H1 (cell line): ENCODE measurements around the gene RNF182.

Experiments used
- ATF2 ChIP-seq: IDR thresholded peaks from 2 replicates; pipeline ENCODE4 v1.6.1; 2012; ENCODE audit warnings: low read length, inconsistent platforms
- CHD7 ChIP-seq: fragments of 300-600 bp; sonication (generic); IDR thresholded peaks from 2 replicates; pipeline ENCODE4 v1.7.1; 2012; ENCODE audit warnings: low read length, moderate library complexity, mild to moderate bottlenecking, inconsistent platforms; ENCODE audit not compliant: insufficient replicate concordance
- CREB1 ChIP-seq: IDR thresholded peaks from 2 replicates; pipeline ENCODE4 v1.6.1; 2012; ENCODE audit warnings: inconsistent platforms
- EP300 ChIP-seq, 2 experiments: IDR thresholded peaks; 1 replicate in 1 of 2; 2 replicates in 1 of 2; pipeline ENCODE4 v1.6.1; 2011 to 2012; ENCODE audit warnings: low read depth in 2 of 2, low read length in 2 of 2, mild to moderate bottlenecking in 2 of 2, borderline replicate concordance in 1 of 2, inconsistent platforms in 1 of 2, moderate library complexity in 1 of 2
- KDM1A ChIP-seq: fragments of 200-600, 300-600 bp; sonication (generic); IDR thresholded peaks from 2 replicates; pipeline ENCODE4 v1.7.1; 2016; ENCODE audit warnings: mild to moderate bottlenecking, low read length, borderline replicate concordance
- NRF1 ChIP-seq: IDR thresholded peaks from 2 replicates; pipeline ENCODE4 v1.6.1; 2011; ENCODE audit warnings: mild to moderate bottlenecking, low read depth, low read length, improper control_type of control experiment
- PHF8 ChIP-seq: fragments of 200-600 bp; sonication (generic); conservative IDR thresholded peaks from 2 replicates; pipeline ENCODE4 v1.7.1; 2012; ENCODE audit warnings: low read depth, mild to moderate bottlenecking, inconsistent platforms, low read length, moderate library complexity
- POLR2A ChIP-seq, 2 experiments: IDR thresholded peaks; 1 replicate in 1 of 2; 2 replicates in 1 of 2; pipeline ENCODE4 v1.6.1; 2011; ENCODE audit warnings: low read depth in 2 of 2, low read length in 2 of 2, mild to moderate bottlenecking in 2 of 2; ENCODE audit errors: control extremely low read depth in 1 of 2
- RAD21 ChIP-seq, 2 experiments: IDR thresholded peaks in 1 of 2; conservative IDR thresholded peaks in 1 of 2; 2 replicates each; pipeline ENCODE4 v1.6.1; 2011; ENCODE audit warnings: low read depth in 2 of 2, low read length in 2 of 2, improper control_type of control experiment in 1 of 2, inconsistent platforms in 1 of 2, mild to moderate bottlenecking in 1 of 2, moderate library complexity in 1 of 2
- RBBP5 ChIP-seq: IDR thresholded peaks from 2 replicates; pipeline ENCODE4 v1.7.1; 2012; ENCODE audit warnings: low read depth, mild to moderate bottlenecking, inconsistent platforms, low read length, moderate library complexity, borderline replicate concordance
- RFX5 ChIP-seq: IDR thresholded peaks from 2 replicates; pipeline ENCODE4 v1.6.1; 2011; ENCODE audit warnings: low read depth, low read length, improper control_type of control experiment, borderline replicate concordance
- RXRA ChIP-seq: IDR thresholded peaks from 2 replicates; pipeline ENCODE4 v1.6.1; 2011; ENCODE audit warnings: low read depth, mild to moderate bottlenecking, low read length, moderate library complexity; ENCODE audit not compliant: insufficient read depth
- TF ChIP-seq, protein P1 (sequence below), 3 experiments: IDR thresholded peaks; 1 replicate in 2 of 3; 2 replicates in 1 of 3; pipeline versions ENCODE4 v1.5.1 to v1.6.1; 2011; ENCODE audit warnings: low read length in 3 of 3, mild to moderate bottlenecking in 3 of 3, inconsistent platforms in 2 of 3, low read depth in 1 of 3, moderate library complexity in 1 of 3; ENCODE audit not compliant: insufficient read depth in 1 of 3; ENCODE audit errors: control extremely low read depth in 1 of 3

GRCh38 chr6:14001329-14002012, 76.7 kb downstream of the RNF182 start:
- TF ChIP-seq CHD7: no peak
- no peak for TF ChIP-seq RFX5
- TF ChIP-seq POLR2A (IDR thresholded peaks at IDR 0.05; ENCODE audit: control extremely low read depth in 1 of 2, low read depth in 2 of 2, low read length in 2 of 2): no peak
- TF ChIP-seq, protein P1, sequence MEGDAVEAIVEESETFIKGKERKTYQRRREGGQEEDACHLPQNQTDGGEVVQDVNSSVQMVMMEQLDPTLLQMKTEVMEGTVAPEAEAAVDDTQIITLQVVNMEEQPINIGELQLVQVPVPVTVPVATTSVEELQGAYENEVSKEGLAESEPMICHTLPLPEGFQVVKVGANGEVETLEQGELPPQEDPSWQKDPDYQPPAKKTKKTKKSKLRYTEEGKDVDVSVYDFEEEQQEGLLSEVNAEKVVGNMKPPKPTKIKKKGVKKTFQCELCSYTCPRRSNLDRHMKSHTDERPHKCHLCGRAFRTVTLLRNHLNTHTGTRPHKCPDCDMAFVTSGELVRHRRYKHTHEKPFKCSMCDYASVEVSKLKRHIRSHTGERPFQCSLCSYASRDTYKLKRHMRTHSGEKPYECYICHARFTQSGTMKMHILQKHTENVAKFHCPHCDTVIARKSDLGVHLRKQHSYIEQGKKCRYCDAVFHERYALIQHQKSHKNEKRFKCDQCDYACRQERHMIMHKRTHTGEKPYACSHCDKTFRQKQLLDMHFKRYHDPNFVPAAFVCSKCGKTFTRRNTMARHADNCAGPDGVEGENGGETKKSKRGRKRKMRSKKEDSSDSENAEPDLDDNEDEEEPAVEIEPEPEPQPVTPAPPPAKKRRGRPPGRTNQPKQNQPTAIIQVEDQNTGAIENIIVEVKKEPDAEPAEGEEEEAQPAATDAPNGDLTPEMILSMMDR (IDR thresholded peaks at IDR 0.05; ENCODE audit: control extremely low read depth in 1 of 3, insufficient read depth in 1 of 3, low read depth in 1 of 3, low read length in 3 of 3): no peak
- no peak for TF ChIP-seq RAD21 (IDR thresholded peaks at IDR 0.05 in 1 of 2, conservative IDR thresholded peaks at IDR 0.05 in 1 of 2; ENCODE audit: low read depth in 2 of 2, low read length in 2 of 2)
- TF ChIP-seq KDM1A: no peak
- no peak for TF ChIP-seq RXRA
- TF ChIP-seq CREB1: no peak
- TF ChIP-seq EP300 (IDR thresholded peaks at IDR 0.05; ENCODE audit: borderline replicate concordance in 1 of 2, low read depth in 2 of 2, low read length in 2 of 2): no peak
- no peak for TF ChIP-seq PHF8
- no peak for TF ChIP-seq RBBP5
- TF ChIP-seq ATF2: no peak
- no peak for TF ChIP-seq NRF1
